Erythroblast (primary cell): ENCODE results near the gene RO60.

ENCODE experiments used
- GATA1 ChIP-seq: IDR thresholded peaks from 2 replicates; pipeline ENCODE4 v1.6.1; 2011; ENCODE audit warnings: low read depth, mild to moderate bottlenecking, control low read depth, low read length, moderate library complexity
- POLR2A ChIP-seq: IDR thresholded peaks from 2 replicates; pipeline ENCODE4 v1.6.1; 2011; ENCODE audit warnings: mild to moderate bottlenecking, low read length

- TF ChIP-seq POLR2A (no peak), GATA1 (no peak)
Observed at GRCh38 chr1:193030280-193030679, 29.1 kb upstream of the RO60 start.
